ENCODE measurements around the gene OLFML2A.

DNA sequence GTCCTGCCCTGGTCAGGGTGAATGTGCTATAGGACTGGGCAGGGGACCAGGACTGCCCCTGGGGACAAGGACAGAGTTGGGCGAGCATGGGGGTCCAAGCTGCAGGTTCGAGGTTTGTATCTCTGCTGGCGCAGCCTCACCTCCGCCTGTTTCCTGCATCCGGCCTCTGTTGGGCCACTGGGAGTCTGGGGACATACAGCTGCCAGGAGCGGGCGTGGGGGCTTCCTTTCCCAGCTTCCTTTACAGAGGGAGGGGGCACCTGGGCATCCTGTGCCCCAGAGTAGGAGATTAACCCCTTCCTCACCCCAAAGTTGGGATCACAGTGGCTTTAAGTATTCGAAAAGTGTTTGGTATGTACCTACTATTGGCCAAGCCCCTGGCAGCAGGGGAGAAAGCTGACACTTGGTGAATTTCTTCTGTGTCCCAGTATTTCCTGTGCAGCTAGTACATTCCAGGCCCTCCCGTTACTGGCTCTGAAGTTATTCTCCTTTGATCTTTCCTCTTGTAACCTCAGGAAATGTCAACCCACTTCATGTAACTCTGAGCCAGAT is 19.0 kb downstream of the OLFML2A start:
- TF ChIP-seq, protein P1, sequence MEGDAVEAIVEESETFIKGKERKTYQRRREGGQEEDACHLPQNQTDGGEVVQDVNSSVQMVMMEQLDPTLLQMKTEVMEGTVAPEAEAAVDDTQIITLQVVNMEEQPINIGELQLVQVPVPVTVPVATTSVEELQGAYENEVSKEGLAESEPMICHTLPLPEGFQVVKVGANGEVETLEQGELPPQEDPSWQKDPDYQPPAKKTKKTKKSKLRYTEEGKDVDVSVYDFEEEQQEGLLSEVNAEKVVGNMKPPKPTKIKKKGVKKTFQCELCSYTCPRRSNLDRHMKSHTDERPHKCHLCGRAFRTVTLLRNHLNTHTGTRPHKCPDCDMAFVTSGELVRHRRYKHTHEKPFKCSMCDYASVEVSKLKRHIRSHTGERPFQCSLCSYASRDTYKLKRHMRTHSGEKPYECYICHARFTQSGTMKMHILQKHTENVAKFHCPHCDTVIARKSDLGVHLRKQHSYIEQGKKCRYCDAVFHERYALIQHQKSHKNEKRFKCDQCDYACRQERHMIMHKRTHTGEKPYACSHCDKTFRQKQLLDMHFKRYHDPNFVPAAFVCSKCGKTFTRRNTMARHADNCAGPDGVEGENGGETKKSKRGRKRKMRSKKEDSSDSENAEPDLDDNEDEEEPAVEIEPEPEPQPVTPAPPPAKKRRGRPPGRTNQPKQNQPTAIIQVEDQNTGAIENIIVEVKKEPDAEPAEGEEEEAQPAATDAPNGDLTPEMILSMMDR (conservative IDR thresholded peaks at IDR 0.05; ENCODE audit: low read length): no peak
- no peak for TF ChIP-seq EZH2phosphoT487 (IDR thresholded peaks at IDR 0.05; ENCODE audit: borderline replicate concordance, low read depth, low read length)

Measured in OCI-LY7 (cell line).